SK-N-SH (cell line): ENCODE data around the gene EPB41L4A. TPM values are rescaled to one million over a fixed set of nuclear protein-coding genes. Genes with fewer than 3 reads are reported as not detected.

Experiments
- CTCF ChIA-PET: fragments of 300-600, 350-600 bp; formaldehyde crosslinking; extraction: SDS; loops from one replicate; lab custom pipeline; 2021; lab: Yijun Ruan, JAX
- POLR2A ChIA-PET: fragments of 350-600 bp; sonication (Branson Sonifier 250); formaldehyde crosslinking; extraction: SDS; loops from one replicate; lab custom pipeline; 2020; ENCODE audit warnings: antibody characterized with exemption, inconsistent platforms; lab: Yijun Ruan, JAX
- DNase-seq: peaks from one replicate; pipeline ENCODE4 v3.0.0; 2012
- H2AFZ ChIP-seq: fragments of 200-600 bp; sonication (generic); 2 replicates; pipeline ENCODE4 v1.8.1; 2016; ENCODE audit warnings: antibody characterized with exemption, mild to moderate bottlenecking, low read depth
- H3F3A ChIP-seq: fragments of 200-600 bp; sonication (generic); replicated peaks from 2 replicates; pipeline ENCODE3; 2016; ENCODE audit warnings: antibody characterized with exemption, mild to moderate bottlenecking; ENCODE audit not compliant: insufficient read depth
- H3K27ac ChIP-seq, 2 experiments: fragments of 200-500 bp in 1 of 2; fragments of 200-600 bp in 1 of 2; sonication (Bioruptor generic) in 1 of 2; sonication (generic), shearing (Covaris generic) in 1 of 2; 2 replicates each; pipeline versions ENCODE4 v1.5.1 to v1.6.1; 2014 to 2016; ENCODE audit warnings: low read depth in 2 of 2, inconsistent platforms in 1 of 2, low read length in 1 of 2, mild to moderate bottlenecking in 1 of 2, mixed read lengths in 1 of 2
- H3K27me3 ChIP-seq: fragments of 200-600 bp; sonication (generic), shearing (Covaris generic); 2 replicates; pipeline ENCODE4 v1.6.1; 2016; ENCODE audit warnings: mixed run types; ENCODE audit not compliant: insufficient read depth
- H3K36me3 ChIP-seq, 2 experiments: fragments of 200-500 bp in 1 of 2; fragments of 200-600 bp in 1 of 2; sonication (Bioruptor generic) in 1 of 2; sonication (generic) in 1 of 2; replicated peaks in 1 of 2; 2 replicates each; pipeline versions ENCODE3 to v1.5.1; 2014 to 2016; ENCODE audit warnings: low read length in 1 of 2, mild to moderate bottlenecking in 1 of 2; ENCODE audit not compliant: insufficient read depth in 2 of 2, control insufficient read depth in 1 of 2
- H3K4me1 ChIP-seq, 2 experiments: fragments of 200-500 bp in 1 of 2; fragments of 200-600 bp in 1 of 2; sonication (Bioruptor generic) in 1 of 2; sonication (generic), shearing (Covaris generic) in 1 of 2; 2 replicates each; pipeline versions ENCODE4 v1.5.1 to v1.6.1; 2014 to 2016; ENCODE audit warnings: low read depth in 1 of 2, low read length in 1 of 2, mixed run types in 1 of 2; ENCODE audit not compliant: insufficient read depth in 2 of 2, control insufficient read depth in 1 of 2
- H3K4me2 ChIP-seq: fragments of 200-600 bp; sonication (generic), shearing (Covaris generic); 2 replicates; pipeline ENCODE4 v1.6.1; 2017; ENCODE audit warnings: mixed run types
- H3K4me3 ChIP-seq, 2 experiments: fragments of 200-500 bp in 1 of 2; fragments of 200-600 bp in 1 of 2; sonication (Bioruptor generic) in 1 of 2; sonication (generic), shearing (Covaris generic) in 1 of 2; 2 replicates each; pipeline versions ENCODE4 v1.5.1 to v1.8.1; 2014 to 2016; ENCODE audit warnings: low read depth in 2 of 2, inconsistent platforms in 1 of 2, low read length in 1 of 2, mild to moderate bottlenecking in 1 of 2, mixed read lengths in 1 of 2, moderate library complexity in 1 of 2
- H3K79me2 ChIP-seq: fragments of 200-600 bp; sonication (generic); 2 replicates; pipeline ENCODE4 v1.8.1; 2017; ENCODE audit warnings: mild to moderate bottlenecking; ENCODE audit not compliant: insufficient read depth
- H3K9ac ChIP-seq: fragments of 200-600 bp; sonication (generic); 2 replicates; pipeline ENCODE4 v1.6.1; 2017; ENCODE audit warnings: mixed run types
- H3K9me2 ChIP-seq: fragments of 200-600 bp; sonication (generic); 2 replicates; pipeline ENCODE4 v1.6.1; 2017; ENCODE audit warnings: mixed run types
- H3K9me3 ChIP-seq: fragments of 200-600 bp; sonication (generic); 2 replicates; pipeline ENCODE4 v1.6.1; 2017; ENCODE audit warnings: mixed run types, mild to moderate bottlenecking, moderate library complexity
- H4K20me1 ChIP-seq: fragments of 200-600 bp; sonication (generic); 2 replicates; pipeline ENCODE4 v1.6.1; 2017; ENCODE audit warnings: mild to moderate bottlenecking, mixed run types; ENCODE audit not compliant: insufficient read depth
- CHD2 ChIP-seq: fragments of 150-350 bp; IDR thresholded peaks from 2 replicates; pipeline ENCODE4 v1.6.1; 2018; ENCODE audit warnings: low read length; ENCODE audit not compliant: partially characterized antibody
- EZH2phosphoT487 ChIP-seq: fragments of 200-600 bp; sonication (generic); IDR thresholded peaks from 2 replicates; pipeline ENCODE4 v1.6.1; 2017; ENCODE audit warnings: low read depth, mixed run types, mild to moderate bottlenecking, antibody characterized with exemption, moderate library complexity, borderline replicate concordance
- FOSL2 ChIP-seq: IDR thresholded peaks from 2 replicates; pipeline ENCODE4 v1.4.0; 2012; ENCODE audit warnings: low read depth, mild to moderate bottlenecking, moderate library complexity, borderline replicate concordance
- JUND ChIP-seq: IDR thresholded peaks from 2 replicates; pipeline ENCODE4 v1.4.0; 2012
- NFIC ChIP-seq: IDR thresholded peaks from 2 replicates; pipeline ENCODE4 v1.4.0; 2012; ENCODE audit warnings: borderline replicate concordance
- NRF1 ChIP-seq: IDR thresholded peaks from 2 replicates; pipeline ENCODE4 v1.6.1; 2012; ENCODE audit warnings: low read depth, mild to moderate bottlenecking, low read length
- RAD21 ChIP-seq: IDR thresholded peaks from 2 replicates; pipeline ENCODE4 v1.6.1; 2012; ENCODE audit warnings: mild to moderate bottlenecking, low read length
- SMC3 ChIP-seq: IDR thresholded peaks from 2 replicates; pipeline ENCODE4 v1.6.1; 2012; ENCODE audit warnings: low read depth, low read length, improper control_type of control experiment
- TAF1 ChIP-seq: IDR thresholded peaks from 2 replicates; pipeline ENCODE4 v1.6.1; 2012; ENCODE audit warnings: low read depth, mild to moderate bottlenecking, low read length, moderate library complexity, borderline replicate concordance
- TEAD4 ChIP-seq: IDR thresholded peaks from 2 replicates; pipeline ENCODE4 v1.4.0; 2012; ENCODE audit warnings: mild to moderate bottlenecking, borderline replicate concordance; ENCODE audit not compliant: insufficient read depth
- YY1 ChIP-seq: IDR thresholded peaks from 2 replicates; pipeline ENCODE4 v1.4.0; 2012; ENCODE audit warnings: low read depth, mild to moderate bottlenecking
- WGBS: methylation state at CpG from one replicate; pipeline ENCODE4 v1.1.6; 2017; ENCODE audit warnings: low lambda C conversion rate; 5-methylcytosine and 5-hydroxymethylcytosine counted together
- polyA plus RNA-seq, 3 experiments: library from polyadenylated mRNA; depleted of rRNA; stranded (reverse); fragments of >200 nt; gene quantifications; 2 replicates each; pipeline ENCODE4 v1.2.3, GENCODE V29; 2012
- TF ChIP-seq, protein P1 (sequence below): fragments of 200-600 bp; sonication (generic); IDR thresholded peaks from 2 replicates; pipeline ENCODE4 v1.6.1; 2017; ENCODE audit warnings: antibody characterized with exemption, mild to moderate bottlenecking, moderate library complexity
- TF ChIP-seq, protein P2 (sequence below): IDR thresholded peaks from 2 replicates; pipeline ENCODE4 v1.4.0; 2012; ENCODE audit warnings: low read depth
- TF ChIP-seq, protein P3 (sequence below): IDR thresholded peaks from 2 replicates; pipeline ENCODE4; 2012
- TF ChIP-seq, protein P4 (sequence below): IDR thresholded peaks from 2 replicates; pipeline ENCODE4 v1.6.1; 2012; ENCODE audit warnings: mild to moderate bottlenecking, low read depth, low read length, moderate library complexity

Gene EPB41L4A
- polyA plus RNA-seq, 1 of the 3 experiments (the other 2 are of a cell fraction), result 0.07 TPM

DNA sequence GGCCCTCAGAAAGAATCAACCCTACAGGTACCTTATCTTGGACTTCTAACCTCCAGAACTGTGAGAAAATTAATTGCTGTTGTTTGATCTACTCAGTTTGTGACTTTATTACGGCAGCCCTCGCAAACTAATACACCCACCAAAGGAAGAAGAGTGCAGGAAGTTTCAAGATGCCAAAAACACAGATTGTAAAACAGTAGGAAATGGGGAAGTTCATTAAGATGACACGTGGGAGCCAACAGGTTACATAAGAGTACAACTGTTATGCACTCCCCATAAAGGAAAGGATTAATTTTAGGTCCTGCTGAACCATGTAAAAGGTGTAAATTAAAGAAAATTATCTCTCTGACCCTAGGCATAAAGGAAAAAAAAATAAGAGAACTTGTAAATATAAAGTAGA is 294.3 kb downstream of the EPB41L4A start:
- no peak overlapping the region for H3K4me2 ChIP-seq
- ChIA-PET POLR2A (no interaction called here), CTCF (no interaction called here)
- no peaks in the 10 kb centered on the region for H3K27me3 ChIP-seq
- H3K9me2 ChIP-seq, result no peaks in the 10 kb centered on the region
- no peak for DNase-seq
- peaks cover 0 to 5% of the 10 kb centered on the region in 2 experiments; a peak in 1 of 4 replicates for H3K4me1 ChIP-seq
- no peak overlapping the region for H3K27ac ChIP-seq
- H4K20me1 ChIP-seq, result no peaks in the 10 kb centered on the region
- H3F3A ChIP-seq, result no peaks in the 10 kb centered on the region
- TF ChIP-seq, protein P1, sequence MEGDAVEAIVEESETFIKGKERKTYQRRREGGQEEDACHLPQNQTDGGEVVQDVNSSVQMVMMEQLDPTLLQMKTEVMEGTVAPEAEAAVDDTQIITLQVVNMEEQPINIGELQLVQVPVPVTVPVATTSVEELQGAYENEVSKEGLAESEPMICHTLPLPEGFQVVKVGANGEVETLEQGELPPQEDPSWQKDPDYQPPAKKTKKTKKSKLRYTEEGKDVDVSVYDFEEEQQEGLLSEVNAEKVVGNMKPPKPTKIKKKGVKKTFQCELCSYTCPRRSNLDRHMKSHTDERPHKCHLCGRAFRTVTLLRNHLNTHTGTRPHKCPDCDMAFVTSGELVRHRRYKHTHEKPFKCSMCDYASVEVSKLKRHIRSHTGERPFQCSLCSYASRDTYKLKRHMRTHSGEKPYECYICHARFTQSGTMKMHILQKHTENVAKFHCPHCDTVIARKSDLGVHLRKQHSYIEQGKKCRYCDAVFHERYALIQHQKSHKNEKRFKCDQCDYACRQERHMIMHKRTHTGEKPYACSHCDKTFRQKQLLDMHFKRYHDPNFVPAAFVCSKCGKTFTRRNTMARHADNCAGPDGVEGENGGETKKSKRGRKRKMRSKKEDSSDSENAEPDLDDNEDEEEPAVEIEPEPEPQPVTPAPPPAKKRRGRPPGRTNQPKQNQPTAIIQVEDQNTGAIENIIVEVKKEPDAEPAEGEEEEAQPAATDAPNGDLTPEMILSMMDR, result no peak
- TF ChIP-seq, protein P2, sequence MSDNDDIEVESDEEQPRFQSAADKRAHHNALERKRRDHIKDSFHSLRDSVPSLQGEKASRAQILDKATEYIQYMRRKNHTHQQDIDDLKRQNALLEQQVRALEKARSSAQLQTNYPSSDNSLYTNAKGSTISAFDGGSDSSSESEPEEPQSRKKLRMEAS, result no peak
- TF ChIP-seq CHD2 (no peak), JUND (no peak), TAF1 (no peak), EZH2phosphoT487 (no peak), YY1 (no peak)
- TF ChIP-seq, protein P3, sequence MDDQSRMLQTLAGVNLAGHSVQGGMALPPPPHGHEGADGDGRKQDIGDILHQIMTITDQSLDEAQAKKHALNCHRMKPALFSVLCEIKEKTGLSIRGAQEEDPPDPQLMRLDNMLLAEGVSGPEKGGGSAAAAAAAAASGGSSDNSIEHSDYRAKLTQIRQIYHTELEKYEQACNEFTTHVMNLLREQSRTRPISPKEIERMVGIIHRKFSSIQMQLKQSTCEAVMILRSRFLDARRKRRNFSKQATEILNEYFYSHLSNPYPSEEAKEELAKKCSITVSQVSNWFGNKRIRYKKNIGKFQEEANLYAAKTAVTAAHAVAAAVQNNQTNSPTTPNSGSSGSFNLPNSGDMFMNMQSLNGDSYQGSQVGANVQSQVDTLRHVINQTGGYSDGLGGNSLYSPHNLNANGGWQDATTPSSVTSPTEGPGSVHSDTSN, result no peak
- H3K36me3 ChIP-seq, result no peaks in the 10 kb centered on the region
- H3K4me3 ChIP-seq, result no peak overlapping the region
- WGBS, result 87% methylated on average over 3 of the region's 3 CpGs
- H3K9me3 ChIP-seq, result no peaks in the 10 kb centered on the region
- no peaks in the 10 kb centered on the region for H3K79me2 ChIP-seq
- H2AFZ ChIP-seq, result no peak overlapping the region
- H3K9ac ChIP-seq, result no peak overlapping the region

DNA sequence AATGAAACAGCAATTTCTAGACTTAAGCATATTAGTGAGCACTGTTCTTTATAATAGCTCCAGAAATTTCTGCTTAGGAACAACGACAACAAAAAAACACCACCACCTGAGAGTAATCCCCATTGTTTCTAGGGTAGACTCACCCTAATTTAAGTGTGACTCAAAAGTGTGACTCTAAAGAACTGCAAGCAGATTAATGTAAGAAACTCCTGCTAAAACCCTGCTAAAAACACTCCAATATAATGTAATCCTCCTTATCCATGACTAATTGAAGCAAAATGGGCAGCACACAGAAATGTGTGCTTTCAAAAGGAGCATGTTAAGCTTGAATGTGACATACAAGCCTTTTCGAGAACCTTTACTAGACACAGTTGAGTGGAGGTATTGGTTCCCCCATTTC is 296.0 kb downstream of the EPB41L4A start:
- no peak for DNase-seq
- Histone ChIP-seq H3K4me3 (no peak overlapping the region), H3K9me2 (no peaks in the 10 kb centered on the region), H3K79me2 (no peaks in the 10 kb centered on the region), H3K27ac (no peak overlapping the region), H3K27me3 (no peaks in the 10 kb centered on the region), H3K9me3 (no peaks in the 10 kb centered on the region), H2AFZ (no peak overlapping the region), H3F3A (no peaks in the 10 kb centered on the region), H3K9ac (no peak overlapping the region), H3K4me1 (peaks cover 0 to 5% of the 10 kb centered on the region in 2 experiments; a peak in 1 of 4 replicates), H4K20me1 (no peaks in the 10 kb centered on the region), H3K36me3 (no peaks in the 10 kb centered on the region), H3K4me2 (no peak overlapping the region)
- CTCF ChIA-PET, result interaction anchor here (1.2 kb wide), 1 partner anchor 592 kb away, joined by 3 read pairs; no protein-coding TSS in a partner anchor
- TF ChIP-seq, protein P4, sequence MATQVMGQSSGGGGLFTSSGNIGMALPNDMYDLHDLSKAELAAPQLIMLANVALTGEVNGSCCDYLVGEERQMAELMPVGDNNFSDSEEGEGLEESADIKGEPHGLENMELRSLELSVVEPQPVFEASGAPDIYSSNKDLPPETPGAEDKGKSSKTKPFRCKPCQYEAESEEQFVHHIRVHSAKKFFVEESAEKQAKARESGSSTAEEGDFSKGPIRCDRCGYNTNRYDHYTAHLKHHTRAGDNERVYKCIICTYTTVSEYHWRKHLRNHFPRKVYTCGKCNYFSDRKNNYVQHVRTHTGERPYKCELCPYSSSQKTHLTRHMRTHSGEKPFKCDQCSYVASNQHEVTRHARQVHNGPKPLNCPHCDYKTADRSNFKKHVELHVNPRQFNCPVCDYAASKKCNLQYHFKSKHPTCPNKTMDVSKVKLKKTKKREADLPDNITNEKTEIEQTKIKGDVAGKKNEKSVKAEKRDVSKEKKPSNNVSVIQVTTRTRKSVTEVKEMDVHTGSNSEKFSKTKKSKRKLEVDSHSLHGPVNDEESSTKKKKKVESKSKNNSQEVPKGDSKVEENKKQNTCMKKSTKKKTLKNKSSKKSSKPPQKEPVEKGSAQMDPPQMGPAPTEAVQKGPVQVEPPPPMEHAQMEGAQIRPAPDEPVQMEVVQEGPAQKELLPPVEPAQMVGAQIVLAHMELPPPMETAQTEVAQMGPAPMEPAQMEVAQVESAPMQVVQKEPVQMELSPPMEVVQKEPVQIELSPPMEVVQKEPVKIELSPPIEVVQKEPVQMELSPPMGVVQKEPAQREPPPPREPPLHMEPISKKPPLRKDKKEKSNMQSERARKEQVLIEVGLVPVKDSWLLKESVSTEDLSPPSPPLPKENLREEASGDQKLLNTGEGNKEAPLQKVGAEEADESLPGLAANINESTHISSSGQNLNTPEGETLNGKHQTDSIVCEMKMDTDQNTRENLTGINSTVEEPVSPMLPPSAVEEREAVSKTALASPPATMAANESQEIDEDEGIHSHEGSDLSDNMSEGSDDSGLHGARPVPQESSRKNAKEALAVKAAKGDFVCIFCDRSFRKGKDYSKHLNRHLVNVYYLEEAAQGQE, result no peak
- TF ChIP-seq RAD21 (no peak), NFIC (no peak), NRF1 (no peak), SMC3 (no peak), CHD2 (no peak), TEAD4 (no peak), FOSL2 (no peak)
- TF ChIP-seq, protein P1, result no peak
- TF ChIP-seq, protein P3, result no peak
- 81% methylated on average over 2 of the region's 2 CpGs for WGBS
- POLR2A ChIA-PET, result no interaction called here
